Measurements from ENCODE around the gene MIGA2.

MIGA2 gene

DNA sequence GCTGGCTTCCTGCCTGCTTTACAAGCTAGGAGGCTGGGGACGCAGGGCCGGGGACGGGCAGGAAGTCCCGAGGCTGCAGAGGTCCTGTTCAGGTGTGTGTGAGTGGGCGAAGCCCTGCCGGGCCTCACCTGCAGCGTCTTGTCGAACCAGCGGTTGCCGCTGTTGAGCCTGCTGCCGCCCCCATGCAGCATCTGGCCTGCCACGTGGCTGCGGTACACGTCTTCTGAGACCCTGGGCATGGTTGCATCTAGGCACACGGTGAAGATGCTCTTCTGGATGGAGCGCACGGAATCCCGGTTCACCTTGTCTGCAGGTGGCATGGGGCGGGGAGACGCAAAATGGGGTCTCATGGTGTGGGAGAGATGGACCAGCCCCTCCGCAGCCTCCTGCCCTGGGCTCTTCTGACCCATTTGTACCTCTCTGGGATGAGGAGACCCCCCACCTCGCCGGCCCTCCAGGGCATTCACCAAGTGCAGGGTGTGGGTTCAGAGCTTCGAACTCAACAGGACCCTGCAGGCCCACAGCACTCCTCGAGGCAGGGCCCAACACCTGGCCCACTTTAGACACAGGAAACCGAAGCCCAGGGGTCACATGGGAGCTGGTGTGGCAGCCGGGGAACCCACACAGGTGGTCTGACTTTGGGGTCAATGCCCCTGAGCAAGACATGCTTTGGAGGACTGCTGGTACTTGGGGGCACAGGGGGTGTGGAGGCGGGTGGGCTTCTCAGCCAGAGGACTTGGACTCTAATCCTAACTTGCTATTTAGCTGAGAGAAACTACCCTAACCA, 64.2 kb downstream of the MIGA2 start:
- no peak overlapping the region for H3K27ac Mint-ChIP-seq
- no peaks in the 10 kb centered on the region for H3K27me3 Mint-ChIP-seq
- ATAC-seq (replicated peaks) = no peak
- no peak for DNase-seq
- H3K4me1 Mint-ChIP-seq = no peaks in the 10 kb centered on the region
- no peak overlapping the region for H3K4me3 Mint-ChIP-seq
- no peaks in the 10 kb centered on the region for H3K9me3 Mint-ChIP-seq
- peaks cover 0 to 3% of the 10 kb centered on the region in 2 donors for H3K36me3 Mint-ChIP-seq

DNA sequence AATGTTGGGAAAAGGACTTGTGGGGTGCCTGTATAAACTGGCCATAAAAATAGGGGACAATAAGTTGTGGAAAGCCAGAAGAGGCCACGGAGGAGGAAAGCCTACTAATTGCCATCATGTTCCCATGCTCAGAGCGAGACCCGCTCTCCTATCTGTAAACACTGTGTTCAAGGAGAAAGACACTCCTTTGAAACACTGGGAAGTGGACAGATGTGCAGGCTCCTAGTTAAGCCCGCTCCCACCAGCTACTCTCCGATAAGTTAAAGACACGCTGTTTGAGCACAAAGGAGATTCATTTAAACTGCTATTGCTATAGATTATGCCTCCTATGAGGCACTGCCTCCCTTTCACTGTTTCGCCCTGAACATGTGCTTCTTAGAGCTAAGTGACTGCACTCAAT, 64.9 kb downstream of the MIGA2 start:
- Mint-ChIP-seq H3K36me3 (peaks cover 0 to 3% of the 10 kb centered on the region in 2 donors), H3K27me3 (no peaks in the 10 kb centered on the region), H3K27ac (no peak overlapping the region), H3K4me3 (no peak overlapping the region), H3K9me3 (no peaks in the 10 kb centered on the region), H3K4me1 (no peaks in the 10 kb centered on the region)
- DNase-seq (no peak), ATAC-seq (replicated peaks) (no peak)

DNA sequence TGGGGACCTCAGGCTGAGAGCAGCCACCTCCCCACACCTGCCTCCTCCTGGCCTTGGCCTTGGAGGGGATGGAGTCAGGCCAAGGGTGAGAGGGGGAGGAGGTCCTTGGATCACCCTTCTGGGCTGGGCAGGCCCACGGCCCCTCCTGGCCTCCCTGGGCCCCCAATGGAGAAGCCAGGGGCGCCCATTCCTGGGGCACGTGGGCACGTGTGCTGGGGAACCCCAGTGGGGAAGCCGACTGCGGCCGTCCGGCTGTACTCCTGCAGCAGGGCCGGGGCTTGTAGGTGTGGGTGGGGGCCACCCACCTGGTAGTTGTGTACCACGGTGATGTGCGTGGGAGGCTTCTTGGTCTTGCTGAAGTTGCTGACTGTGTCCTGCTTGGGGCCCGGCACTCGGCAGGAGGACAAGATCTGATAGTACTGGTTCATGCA, 65.7 kb downstream of the MIGA2 start:
- peak overlapping the region; percentile 25 for H3K27ac Mint-ChIP-seq
- ATAC-seq (replicated peaks) (no peak), DNase-seq (no peak)
- no peaks in the 10 kb centered on the region for H3K9me3 Mint-ChIP-seq
- no peaks in the 10 kb centered on the region for H3K27me3 Mint-ChIP-seq
- no peak overlapping the region for H3K4me3 Mint-ChIP-seq
- H3K36me3 Mint-ChIP-seq = peaks cover 2 to 3% of the 10 kb centered on the region in 2 donors
- H3K4me1 Mint-ChIP-seq = peaks cover 0 to 1% of the 10 kb centered on the region in 2 donors

DNA sequence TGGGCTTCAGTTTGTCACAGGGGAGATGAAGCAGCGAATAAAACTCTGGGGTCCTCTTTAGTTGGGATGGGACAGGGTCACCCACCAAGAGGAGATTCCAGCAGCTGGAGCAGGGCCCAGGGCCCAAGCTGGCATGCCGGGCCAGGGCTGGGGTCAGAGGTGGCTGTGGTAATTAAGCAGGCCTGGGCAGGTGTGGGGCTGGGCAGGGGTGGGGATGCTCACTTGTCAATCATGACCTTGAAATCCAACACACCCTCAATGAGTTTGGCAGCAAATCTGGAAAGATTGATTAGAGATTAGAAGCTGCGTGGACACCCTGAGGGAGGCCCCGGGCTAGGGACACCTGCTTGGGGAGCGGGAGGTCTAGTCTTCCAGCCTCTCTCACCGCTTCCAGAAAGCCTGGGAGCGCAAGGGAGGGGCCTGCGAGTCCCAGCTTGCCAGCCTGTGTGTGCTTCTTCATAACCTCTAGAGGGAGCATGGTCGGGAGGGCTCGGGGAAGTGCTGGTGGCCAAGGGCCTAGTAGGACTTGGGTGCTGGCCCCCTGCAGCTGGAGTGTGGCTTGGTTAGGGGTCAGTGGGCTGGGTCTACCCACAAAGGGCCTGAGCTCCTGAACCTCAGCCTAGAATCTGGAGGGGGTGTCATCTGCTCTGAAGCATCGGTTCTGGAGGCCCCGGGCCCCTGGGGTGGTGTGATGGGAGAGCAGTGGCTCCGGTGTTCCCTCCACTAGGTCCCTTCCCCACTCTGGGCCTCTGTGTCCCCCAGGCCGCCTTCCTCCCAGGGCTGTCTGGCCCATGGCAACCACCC, 66.6 kb downstream of the MIGA2 start:
- Mint-ChIP-seq H3K36me3 (peaks cover 2 to 7% of the 10 kb centered on the region in 2 donors), H3K27me3 (no peaks in the 10 kb centered on the region), H3K4me3 (no peak overlapping the region), H3K9me3 (no peaks in the 10 kb centered on the region), H3K4me1 (peaks cover 0 to 1% of the 10 kb centered on the region in 2 donors), H3K27ac (peak overlapping the region; percentile 25)
- DNase-seq (no peak), ATAC-seq (replicated peaks) (peak; percentile 65 to 76)

DNA sequence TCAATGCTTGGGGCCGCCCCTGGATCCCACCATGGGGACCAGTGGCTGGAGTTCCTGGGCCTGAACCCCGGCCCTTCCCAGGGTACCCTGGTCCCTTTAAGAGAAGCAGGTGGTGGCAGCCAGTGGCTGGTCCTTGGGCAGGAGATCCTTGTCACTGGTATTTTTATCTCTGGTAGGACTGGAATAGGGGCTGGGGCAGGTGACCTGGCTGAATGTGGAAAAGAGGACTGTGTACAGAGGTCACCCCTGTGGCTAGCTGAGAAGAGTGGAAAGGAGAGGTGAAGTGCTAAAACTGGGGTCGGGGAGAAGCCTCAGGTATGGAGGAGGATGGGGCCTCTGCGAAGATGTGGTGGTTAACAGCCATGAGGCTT, 67.2 kb downstream of the MIGA2 start:
- peaks cover under 1 to 1% of the 10 kb centered on the region in 2 donors for H3K4me1 Mint-ChIP-seq
- H3K27ac Mint-ChIP-seq = no peak overlapping the region
- no peak for DNase-seq
- no peaks in the 10 kb centered on the region for H3K27me3 Mint-ChIP-seq
- H3K9me3 Mint-ChIP-seq = no peaks in the 10 kb centered on the region
- ATAC-seq (replicated peaks) = no peak
- peaks cover 2 to 4% of the 10 kb centered on the region in 2 donors for H3K36me3 Mint-ChIP-seq
- H3K4me3 Mint-ChIP-seq = no peak overlapping the region

DNA sequence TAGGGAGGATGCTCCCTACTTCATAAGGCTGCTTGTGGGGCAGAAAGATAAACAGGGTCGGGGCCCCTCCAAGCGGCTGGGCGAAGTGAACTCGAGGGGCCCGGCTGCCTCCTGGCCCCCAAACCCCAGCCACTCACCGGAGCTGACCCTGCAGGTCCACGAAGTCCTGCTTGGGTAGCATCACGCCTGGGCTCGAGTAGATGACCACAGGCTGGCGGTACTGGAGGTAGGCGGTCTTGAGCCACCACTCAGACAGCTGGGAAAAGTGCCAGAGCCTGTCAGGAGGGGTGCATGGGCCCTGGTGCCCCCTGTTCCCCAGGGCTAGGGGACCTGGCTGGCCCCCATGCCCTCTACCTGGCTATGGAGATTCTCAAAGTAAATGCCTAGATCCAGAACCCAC, 67.6 kb downstream of the MIGA2 start:
- H3K36me3 Mint-ChIP-seq = peaks cover 2 to 4% of the 10 kb centered on the region in 2 donors
- ATAC-seq (replicated peaks) (no peak), DNase-seq (no peak)
- H3K4me1 Mint-ChIP-seq = peaks cover 3 to 6% of the 10 kb centered on the region in 2 donors
- no peak overlapping the region for H3K4me3 Mint-ChIP-seq
- H3K27me3 Mint-ChIP-seq = no peaks in the 10 kb centered on the region
- no peak overlapping the region for H3K27ac Mint-ChIP-seq
- H3K9me3 Mint-ChIP-seq = no peaks in the 10 kb centered on the region

DNA sequence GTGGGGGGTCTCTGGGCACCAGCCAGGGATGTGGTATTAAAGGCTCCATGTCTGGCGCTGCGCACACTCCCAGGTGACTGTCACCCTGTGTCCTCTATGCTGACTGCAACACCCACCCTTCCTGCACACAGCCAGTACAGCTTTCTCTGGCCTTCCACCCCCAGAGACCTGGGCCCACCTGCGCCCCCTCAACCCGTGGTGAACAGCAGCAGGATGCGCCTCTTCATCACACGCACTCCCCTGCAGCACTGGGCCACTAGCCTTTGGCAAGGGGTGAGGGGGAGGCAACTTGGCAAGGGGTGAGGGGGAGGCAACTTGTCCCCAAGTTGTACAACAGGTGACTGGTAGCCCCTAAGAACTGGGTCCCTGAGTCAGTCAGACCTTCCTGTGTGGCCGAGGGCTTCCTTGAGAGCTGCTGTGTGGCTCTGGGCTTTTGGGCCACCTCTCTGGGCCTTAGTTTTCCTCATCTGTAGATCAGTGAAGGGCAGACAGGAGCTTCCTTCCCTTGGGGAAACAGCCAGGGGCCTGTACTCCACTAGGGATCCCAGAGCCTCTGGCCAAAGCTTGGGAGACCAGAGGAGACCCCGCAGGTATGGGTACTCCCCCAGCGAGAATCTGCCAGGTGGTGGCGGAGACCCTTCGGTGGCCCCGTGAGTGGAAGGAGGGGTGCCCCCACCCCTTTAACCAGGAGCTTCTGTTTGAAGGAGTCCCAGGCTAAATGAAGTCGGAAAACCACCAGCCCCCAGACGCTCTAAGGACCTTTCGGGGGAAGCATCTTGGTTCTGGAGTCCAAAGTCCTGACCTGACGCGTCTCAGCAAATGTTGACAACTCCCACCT, 69.7 kb downstream of the MIGA2 start:
- no peaks in the 10 kb centered on the region for H3K9me3 Mint-ChIP-seq
- DNase-seq = no peak
- peaks cover 10 to 21% of the 10 kb centered on the region in 2 donors for H3K4me1 Mint-ChIP-seq
- H3K27ac Mint-ChIP-seq = no peak overlapping the region
- no peak overlapping the region for H3K4me3 Mint-ChIP-seq
- peaks cover 2 to 4% of the 10 kb centered on the region in 2 donors for H3K36me3 Mint-ChIP-seq
- ATAC-seq (replicated peaks) = no peak
- H3K27me3 Mint-ChIP-seq = no peaks in the 10 kb centered on the region

DNA sequence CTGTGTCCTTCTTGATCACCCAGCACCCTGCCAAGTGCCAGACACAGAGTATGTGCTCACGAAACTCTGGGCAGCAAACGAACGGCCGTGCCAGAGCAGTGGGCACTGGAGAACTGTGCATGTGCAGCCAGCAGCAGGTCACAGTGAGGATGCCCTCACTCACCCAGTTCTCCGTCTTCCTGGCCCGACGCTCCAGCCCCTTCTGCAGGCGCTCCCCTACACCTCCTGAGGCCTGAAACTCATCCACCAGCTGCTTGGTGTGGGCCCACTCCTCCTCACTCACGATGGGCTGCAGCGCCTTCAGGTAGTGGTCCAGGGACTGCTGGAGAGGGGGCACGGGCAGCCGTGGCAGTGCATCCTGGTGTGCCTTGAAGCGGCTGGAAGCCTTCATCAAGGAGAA, 71.2 kb downstream of the MIGA2 start:
- Mint-ChIP-seq H3K4me1 (peaks cover 16 to 31% of the 10 kb centered on the region in 2 donors), H3K36me3 (peaks cover 2 to 4% of the 10 kb centered on the region in 2 donors), H3K9me3 (no peaks in the 10 kb centered on the region), H3K4me3 (no peak overlapping the region), H3K27me3 (no peaks in the 10 kb centered on the region), H3K27ac (no peak overlapping the region)
- DNase-seq = no peak
- ATAC-seq (replicated peaks) = no peak

DNA sequence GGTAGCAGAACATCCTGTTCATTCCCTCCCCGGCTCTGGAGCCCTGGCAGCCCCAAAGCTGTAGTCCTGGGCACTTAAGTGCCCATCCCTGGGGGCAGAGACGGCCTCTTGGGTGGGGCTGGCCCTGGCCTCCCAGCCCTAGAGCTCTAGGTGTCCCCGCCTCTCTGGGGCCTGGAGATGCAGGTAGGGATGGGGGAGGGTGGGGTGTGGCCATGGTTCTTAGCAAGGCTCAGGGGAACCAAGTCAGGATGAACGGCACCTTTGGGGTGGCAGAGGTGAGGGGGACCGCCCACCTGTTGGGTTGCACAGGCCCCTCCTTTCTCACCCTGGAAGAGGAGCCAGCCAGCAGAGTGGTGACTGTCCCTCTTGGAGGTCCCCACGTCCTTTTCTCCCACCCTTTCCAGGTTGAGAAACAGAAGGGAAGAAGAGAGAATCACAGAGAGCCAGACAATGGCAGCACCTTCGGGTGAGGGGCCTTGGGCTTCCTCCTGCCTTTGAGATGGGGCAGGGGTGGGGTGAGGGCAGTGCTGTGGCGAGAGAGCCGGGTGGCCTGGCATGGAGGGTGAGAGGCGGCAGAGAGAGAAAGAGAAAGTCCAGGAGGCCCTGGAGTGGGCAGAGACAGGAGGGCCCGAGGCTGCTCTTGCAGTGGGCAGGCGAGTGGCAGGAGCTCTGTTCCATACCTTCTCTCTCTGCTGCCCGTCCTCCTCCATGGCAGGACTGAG, 71.8 kb downstream of the MIGA2 start:
- H3K27me3 Mint-ChIP-seq = no peaks in the 10 kb centered on the region
- DNase-seq (no peak), ATAC-seq (replicated peaks) (no peak)
- H3K4me1 Mint-ChIP-seq = peaks cover 16 to 32% of the 10 kb centered on the region in 2 donors
- peaks cover 2 to 4% of the 10 kb centered on the region in 2 donors for H3K36me3 Mint-ChIP-seq
- H3K9me3 Mint-ChIP-seq = no peaks in the 10 kb centered on the region
- H3K27ac Mint-ChIP-seq = peak overlapping the region; percentile 33
- peak overlapping the region in 1 of 2 donors; percentile 29 for H3K4me3 Mint-ChIP-seq

DNA sequence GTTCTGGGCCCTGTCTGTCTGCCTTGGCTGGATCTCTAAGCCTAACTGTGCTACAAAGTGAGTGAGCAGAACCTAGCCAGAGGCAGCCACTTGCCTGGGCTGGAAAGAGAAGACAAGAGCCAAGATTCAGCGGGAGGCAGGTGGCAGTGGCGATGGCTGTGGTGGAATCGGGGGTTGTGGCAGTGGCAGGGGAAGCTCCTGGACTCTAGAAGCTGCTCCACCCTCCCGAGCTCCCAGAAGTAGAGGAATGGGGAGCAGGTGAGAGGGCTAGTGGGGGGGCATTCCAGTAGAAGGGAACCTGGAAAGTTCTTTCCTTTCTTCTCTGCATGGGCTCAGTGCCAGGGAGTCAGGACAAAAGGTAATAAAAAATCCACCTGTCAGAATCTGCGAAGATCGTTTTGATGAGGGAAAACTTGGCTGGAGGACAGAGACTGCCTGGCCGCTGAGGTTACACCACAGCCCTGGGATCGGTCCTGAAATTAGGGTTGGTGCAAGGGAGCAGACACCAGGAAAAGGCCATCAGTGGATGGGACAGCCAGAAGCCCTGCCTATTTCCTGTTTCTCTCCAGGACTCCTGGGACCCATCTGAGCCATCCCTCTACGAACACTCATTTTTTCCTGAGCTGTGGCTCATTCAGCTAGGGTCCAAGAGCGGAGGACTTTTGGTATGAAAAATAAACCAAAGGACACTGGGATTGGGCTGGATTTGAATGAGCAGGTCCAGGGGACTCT, 72.5 kb downstream of the MIGA2 start:
- peaks cover 3 to 4% of the 10 kb centered on the region in 2 donors for H3K36me3 Mint-ChIP-seq
- no peak for DNase-seq
- H3K27me3 Mint-ChIP-seq = no peaks in the 10 kb centered on the region
- peak overlapping the region; percentile 33 for H3K27ac Mint-ChIP-seq
- ATAC-seq (replicated peaks) = no peak
- H3K4me3 Mint-ChIP-seq = peak overlapping the region; percentile 64 to 82
- no peaks in the 10 kb centered on the region for H3K9me3 Mint-ChIP-seq
- peaks cover 23 to 40% of the 10 kb centered on the region in 2 donors for H3K4me1 Mint-ChIP-seq

DNA sequence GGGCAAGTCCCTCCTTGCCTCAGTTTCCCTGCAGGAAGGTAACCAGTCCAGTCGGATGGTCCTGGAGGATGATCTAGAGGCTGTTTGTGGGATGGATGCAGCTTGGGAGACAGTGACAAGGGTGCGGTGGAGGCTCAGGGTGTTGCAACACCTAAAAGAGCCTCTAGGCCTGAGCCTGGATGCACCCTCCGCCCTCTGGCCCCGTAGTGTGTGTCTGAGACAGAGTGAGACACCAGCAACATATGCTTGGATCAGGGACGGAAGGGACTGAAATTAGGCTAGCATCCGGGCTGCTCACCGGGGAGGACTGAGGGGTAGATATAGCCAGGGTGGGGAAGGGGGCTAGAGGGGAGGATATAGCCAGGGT, 73.1 kb downstream of the MIGA2 start:
- peak overlapping the region; percentile 64 to 82 for H3K4me3 Mint-ChIP-seq
- peaks cover 3 to 4% of the 10 kb centered on the region in 2 donors for H3K36me3 Mint-ChIP-seq
- ATAC-seq (replicated peaks) = no peak
- no peak overlapping the region for H3K27ac Mint-ChIP-seq
- no peak for DNase-seq
- peaks cover 23 to 45% of the 10 kb centered on the region in 2 donors for H3K4me1 Mint-ChIP-seq
- no peaks in the 10 kb centered on the region for H3K9me3 Mint-ChIP-seq
- H3K27me3 Mint-ChIP-seq = no peaks in the 10 kb centered on the region

DNA sequence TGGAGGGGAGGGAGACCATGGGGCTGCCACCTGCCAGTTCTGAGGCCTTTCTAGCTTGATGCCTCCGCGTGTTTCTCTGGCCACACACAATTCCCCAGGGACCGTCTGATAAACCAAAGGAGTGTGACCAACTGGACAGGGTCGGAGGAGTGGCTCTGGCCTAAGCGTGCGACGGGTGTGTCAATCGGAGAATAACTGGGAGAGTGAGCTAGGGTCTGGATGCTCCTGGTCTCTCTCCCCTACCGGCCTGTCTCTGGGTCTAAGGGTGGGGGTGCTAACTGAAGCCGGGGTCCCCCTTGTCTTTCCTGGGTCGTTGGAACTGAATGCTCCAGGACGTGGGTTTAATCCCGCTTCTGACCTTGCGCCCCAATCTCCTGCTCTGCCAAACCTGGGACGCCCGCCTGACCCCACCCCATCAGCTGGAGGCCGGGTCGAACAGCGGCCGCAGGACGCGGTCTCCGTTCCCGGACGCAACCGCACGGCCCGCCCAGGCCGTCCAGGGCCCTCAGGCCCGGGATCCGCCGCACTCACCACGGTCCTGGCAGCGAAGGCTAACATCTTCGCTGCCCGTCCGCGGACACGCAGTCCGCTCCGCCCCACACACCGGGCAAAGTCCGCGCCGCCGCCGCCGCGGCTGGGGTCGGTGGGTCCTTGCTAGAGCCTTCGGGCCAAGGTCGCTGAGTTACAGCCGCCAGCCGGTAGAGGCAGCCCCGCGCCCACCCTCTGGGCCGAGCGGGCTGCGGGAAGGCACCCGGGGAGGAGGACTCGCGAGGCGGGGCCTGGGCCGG, 73.7 kb downstream of the MIGA2 start:
- Mint-ChIP-seq H3K4me3 (peak overlapping the region; percentile 94 to 96), H3K27me3 (no peaks in the 10 kb centered on the region), H3K36me3 (peaks cover 3 to 4% of the 10 kb centered on the region in 2 donors), H3K4me1 (peaks cover 25 to 51% of the 10 kb centered on the region in 2 donors), H3K27ac (no peak overlapping the region), H3K9me3 (no peaks in the 10 kb centered on the region)
- ATAC-seq (replicated peaks) = no peak
- DNase-seq = no peak
